ENCODE measurements around the gene SRSF1. TPM values are rescaled to one million over a fixed set of nuclear protein-coding genes. Genes with fewer than 3 reads are reported as not detected.
"Not testable (repeated sequence)": the region's sequence is repeated elsewhere in the genome, so short reads cannot be mapped to it uniquely, and the experiment has no call there.

SRSF1 gene
- total RNA-seq, 4 donors from 2014 or later, result 181 to 274 (median 182) TPM

- ATAC-seq (ENCODE audit: low FRiP score) (no peak), DNase-seq (ENCODE audit: low spot score) (no peak)
- TF ChIP-seq CTCF (IDR thresholded peaks at IDR 0.05), result no peak
These were observed 24.4 kb downstream of the SRSF1 start for GRCh38 chr17:57982452-57983170.

- DNase-seq (ENCODE audit: low spot score) (no peak), ATAC-seq (ENCODE audit: low FRiP score) (no peak)
- TF ChIP-seq CTCF (IDR thresholded peaks at IDR 0.05), result no peak
These were observed 26.5 kb downstream of the SRSF1 start for GRCh38 chr17:57980522-57980921.

GRCh38 chr17:57979076-57979475 is 28.0 kb downstream of the SRSF1 start:
- ATAC-seq (ENCODE audit: low FRiP score), result no peak

GRCh38 chr17:57976594-57976993 is 30.5 kb downstream of the SRSF1 start:
- no peak for DNase-seq (ENCODE audit: low spot score)
- ATAC-seq (ENCODE audit: low FRiP score), result no peak
- TF ChIP-seq CTCF (IDR thresholded peaks at IDR 0.05), result no peak

More at GRCh38 chr17:57979076-57979475, 28.0 kb downstream of the SRSF1 start:
- no peak for TF ChIP-seq CTCF (IDR thresholded peaks at IDR 0.05)
- DNase-seq (ENCODE audit: low spot score), result no peak

GRCh38 chr17:57975044-57975443 is 32.0 kb downstream of the SRSF1 start:
- peak; percentile 77 for ATAC-seq (ENCODE audit: low FRiP score)
- DNase-seq (ENCODE audit: low spot score), result no peak
- TF ChIP-seq CTCF (IDR thresholded peaks at IDR 0.05), result no peak

GRCh38 chr17:57974053-57974824 is 32.8 kb downstream of the SRSF1 start:
- not testable (repeated sequence) for ATAC-seq (ENCODE audit: low FRiP score)

GRCh38 chr17:57972151-57972550 is 34.9 kb downstream of the SRSF1 start:
- TF ChIP-seq CTCF (IDR thresholded peaks at IDR 0.05), result no peak
- DNase-seq (ENCODE audit: low spot score), result no peak

More at GRCh38 chr17:57974053-57974824, 32.8 kb downstream of the SRSF1 start:
- not testable (repeated sequence) for DNase-seq (ENCODE audit: low spot score)

More at GRCh38 chr17:57972151-57972550, 34.9 kb downstream of the SRSF1 start:
- no peak for ATAC-seq (ENCODE audit: low FRiP score)
